Measurements from ENCODE around the gene ZNF358.

ZNF358 gene

DNA sequence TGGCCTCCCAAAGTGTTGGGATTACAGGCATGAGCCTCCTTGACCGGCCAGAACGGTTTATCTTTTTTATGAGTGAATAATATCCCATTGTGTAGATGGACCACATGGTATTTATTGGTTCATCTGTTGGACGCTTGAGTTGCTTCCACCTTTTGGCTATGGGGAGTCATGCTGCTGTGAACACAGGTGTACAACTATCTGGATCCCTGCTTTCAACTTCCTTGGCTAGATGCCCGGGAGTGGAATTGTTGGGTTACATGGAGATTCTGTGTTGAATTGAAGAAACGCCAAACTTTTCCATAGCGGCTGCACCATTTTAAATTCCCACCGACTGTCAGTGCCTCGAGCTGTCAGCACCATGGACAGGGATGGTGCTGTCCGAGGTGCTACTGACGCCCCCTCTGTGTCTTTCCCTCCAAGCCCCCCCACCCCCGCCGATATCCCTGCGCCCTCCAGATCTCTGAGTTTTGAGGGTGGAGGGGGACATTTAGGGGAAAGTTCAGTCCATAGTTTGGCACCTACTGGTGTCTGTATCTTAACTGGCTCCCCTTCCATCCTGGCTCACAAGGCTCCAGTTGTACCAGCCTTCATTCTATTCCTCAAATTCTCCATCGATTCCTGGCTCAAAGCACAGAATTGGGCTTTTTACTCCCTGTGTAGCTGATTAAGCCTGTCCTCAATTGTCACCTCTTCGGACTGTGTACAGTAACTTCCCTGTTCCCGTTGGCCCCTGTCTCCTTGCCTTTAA, 46.9 kb downstream of the ZNF358 start:
- DNase-seq = no peak

DNA sequence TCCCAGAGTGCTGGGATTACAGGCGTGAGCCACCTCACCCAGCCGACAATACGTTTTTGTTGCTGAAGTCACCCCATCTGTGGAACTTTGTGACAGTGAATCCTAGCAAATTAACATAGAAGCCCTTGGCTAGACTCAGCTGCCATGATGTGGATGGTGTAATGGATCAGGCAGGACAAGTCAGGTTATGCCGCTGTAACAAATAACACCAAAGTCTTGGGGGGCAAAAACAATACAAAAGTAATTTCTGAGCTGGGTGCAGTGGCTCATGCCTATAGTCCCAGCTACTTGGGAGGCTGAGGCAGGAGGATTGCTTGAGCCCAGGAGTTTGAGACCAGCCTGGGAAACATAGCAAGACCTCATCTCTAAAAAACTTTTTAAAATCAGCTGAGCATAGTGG, 49.0 kb downstream of the ZNF358 start:
- no peak for DNase-seq

DNA sequence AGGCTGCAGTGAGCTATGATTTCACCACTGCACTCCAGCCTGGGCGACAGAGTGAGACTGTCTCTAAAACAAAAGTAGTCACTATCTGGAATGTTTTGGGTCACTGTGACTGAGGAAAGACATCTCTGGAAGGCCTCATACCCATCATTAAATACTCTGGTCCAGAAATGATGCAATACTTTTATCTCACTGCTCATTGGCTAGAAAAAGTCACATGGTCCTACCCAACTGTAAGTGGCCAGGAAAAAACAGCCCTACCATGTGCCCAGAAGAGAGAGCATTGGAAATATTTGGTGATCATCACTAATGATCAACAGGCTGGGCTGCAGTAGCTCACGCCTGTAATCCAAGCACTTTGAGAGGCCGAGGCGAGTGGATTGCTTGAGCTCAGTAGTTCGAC, 49.4 kb downstream of the ZNF358 start:
- DNase-seq = no peak
